AG09309 (cell line): ENCODE data around the gene CEP131.

Experiments used
- DNase-seq: peaks from one replicate; pipeline ENCODE4 v3.0.0-alpha.2; 2010; ENCODE audit warnings: low read depth
- H3K4me3 ChIP-seq: 2 replicates; pipeline ENCODE4 v1.5.1; 2011; ENCODE audit warnings: mild to moderate bottlenecking, low read depth, low read length, moderate library complexity; ENCODE audit not compliant: control insufficient read depth
- CTCF ChIP-seq: IDR thresholded peaks from 2 replicates; pipeline ENCODE4 v1.5.1; 2011; ENCODE audit warnings: mild to moderate bottlenecking, low read depth, low read length, inconsistent platforms; ENCODE audit not compliant: insufficient read depth, control insufficient read depth; ENCODE audit errors: missing control alignments

Gene CEP131

GRCh38 chr17:81222620-81222905 is 202 bp downstream of the CEP131 start:
- no peak for DNase-seq
- H3K4me3 ChIP-seq, result peak overlapping the region; percentile 77
- no peak for TF ChIP-seq CTCF

DNA sequence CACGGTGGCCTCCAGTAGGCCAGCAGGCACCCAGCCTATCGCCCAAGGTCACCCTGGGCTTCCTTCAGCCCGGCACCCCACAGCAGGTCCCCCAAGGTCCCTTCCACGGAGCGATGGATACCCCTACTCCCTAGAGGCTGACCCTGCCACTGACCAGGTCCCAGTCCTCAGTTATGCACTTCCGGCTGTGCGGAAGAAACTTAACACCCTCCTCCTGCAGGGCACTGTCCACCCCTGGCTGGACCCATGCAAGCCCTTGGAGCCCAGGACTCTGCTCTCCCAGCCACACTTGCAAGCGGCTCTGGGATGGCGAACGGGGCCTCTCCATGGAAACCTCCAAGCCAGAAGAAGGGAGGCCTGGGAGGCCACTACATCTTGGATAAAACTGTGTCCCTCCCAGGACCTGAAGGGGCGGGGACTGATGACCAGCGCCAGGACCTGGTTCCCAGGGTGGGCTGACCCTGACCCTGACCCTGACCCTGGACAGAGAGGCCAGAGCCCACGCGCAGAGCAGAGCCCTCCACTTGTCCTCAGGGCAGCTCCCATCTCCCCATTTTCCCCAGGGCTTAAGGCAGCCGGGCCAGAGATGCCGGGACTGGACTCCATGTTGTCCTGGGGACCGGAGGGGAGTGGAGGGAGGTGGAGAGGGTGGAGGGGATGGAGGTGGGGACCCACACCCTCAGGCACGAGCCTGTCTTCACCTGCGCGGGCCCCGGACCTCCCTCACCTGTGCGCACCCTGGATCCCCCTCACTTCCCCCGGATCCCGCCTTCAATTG is 734 bp downstream of the CEP131 start:
- DNase-seq, result no peak
- TF ChIP-seq CTCF, result no peak
- H3K4me3 ChIP-seq, result peak overlapping the region; percentile 77

- H3K4me3 ChIP-seq, result no peak overlapping the region
- DNase-seq, result no peak
- TF ChIP-seq CTCF, result no peak
Measured at GRCh38 chr17:81221371-81221841, 1.4 kb downstream of the CEP131 start.

- no peak overlapping the region for H3K4me3 ChIP-seq
- TF ChIP-seq CTCF, result no peak
- DNase-seq, result no peak
Measured at GRCh38 chr17:81219476-81220180, 3.1 kb downstream of the CEP131 start.

GRCh38 chr17:81218991-81219390 is 3.8 kb downstream of the CEP131 start:
- TF ChIP-seq CTCF, result no peak
- H3K4me3 ChIP-seq, result no peak overlapping the region
- DNase-seq, result no peak

DNA sequence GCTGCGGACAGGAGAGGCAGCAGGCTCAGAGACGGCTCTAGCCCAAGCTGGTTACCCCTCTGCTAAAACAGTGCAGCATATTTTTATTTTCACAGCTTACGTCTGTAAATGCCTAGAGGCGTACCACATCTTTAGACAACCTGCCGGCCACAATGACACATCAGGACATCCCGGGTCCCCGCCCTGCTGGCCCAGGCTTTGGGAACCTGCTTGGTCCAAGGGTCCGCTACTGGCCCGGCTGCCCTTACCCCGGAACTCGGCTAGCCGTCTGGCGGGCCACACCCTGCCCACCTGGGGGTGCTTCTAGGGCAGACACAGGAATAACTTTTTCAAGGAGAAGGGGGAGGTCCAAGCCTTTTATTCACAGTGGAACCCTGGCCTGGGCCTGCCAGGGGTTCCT is 4.3 kb downstream of the CEP131 start:
- H3K4me3 ChIP-seq, result no peak overlapping the region
- no peak for DNase-seq
- no peak for TF ChIP-seq CTCF

- TF ChIP-seq CTCF, result no peak
- no peak overlapping the region for H3K4me3 ChIP-seq
- DNase-seq, result no peak
Measured at GRCh38 chr17:81217491-81217890, 5.3 kb downstream of the CEP131 start.
